Measurements from ENCODE around the gene PTDSS2.
A peak's percentile ranks its signal among the peaks of the same experiment; 100 is the strongest.
"Not testable (repeated sequence)": the region's sequence is repeated elsewhere in the genome, so short reads cannot be mapped to it uniquely, and the experiment has no call there.

PTDSS2 gene

DNA sequence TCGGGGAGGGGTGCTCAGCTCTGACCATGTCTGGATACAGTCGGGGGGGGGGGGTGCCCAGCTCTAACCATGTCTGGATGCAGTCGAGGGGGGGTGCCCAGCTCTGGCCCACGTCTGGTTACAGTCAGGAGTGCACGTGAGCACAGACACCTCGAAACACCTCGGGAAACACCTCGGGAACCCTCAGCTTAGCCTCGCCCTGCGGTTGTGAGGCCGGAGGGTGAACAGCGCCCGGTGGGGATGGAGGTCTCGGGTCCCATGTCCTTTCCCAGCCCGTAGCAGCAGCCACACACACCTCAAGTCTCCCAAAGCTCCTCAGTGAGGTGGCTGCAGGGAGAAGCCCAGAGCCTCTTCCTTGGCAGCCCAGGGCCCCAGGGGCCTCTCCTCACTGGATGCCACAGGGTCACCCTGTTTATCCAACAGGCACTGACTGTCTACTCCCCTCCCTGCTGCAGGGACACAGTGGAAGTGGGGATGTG is 37.4 kb upstream of the PTDSS2 start:
- no peak overlapping the region for H3K4me3 ChIP-seq (ENCODE audit: low read length)
- DNase-seq (ENCODE audit: low read depth, low spot score): no peak

- peak; percentile 47 for DNase-seq (ENCODE audit: low read depth, low spot score)
Observed at GRCh38 chr11:413120-414081, 36.7 kb upstream of the PTDSS2 start.

GRCh38 chr11:414318-414857 is 35.7 kb upstream of the PTDSS2 start:
- DNase-seq (ENCODE audit: low read depth, low spot score): peak; percentile 70
- peak overlapping the region; percentile 94 for H3K4me3 ChIP-seq (ENCODE audit: low read length)

More at GRCh38 chr11:413120-414081, 36.7 kb upstream of the PTDSS2 start:
- peak overlapping the region; percentile 94; the same call in 1 of the 2 replicates for H3K4me3 ChIP-seq (ENCODE audit: low read length)

- H3K4me3 ChIP-seq (ENCODE audit: low read length): peak overlapping the region; percentile 94
- DNase-seq (ENCODE audit: low read depth, low spot score): no peak
Observed at GRCh38 chr11:415640-416041, 34.4 kb upstream of the PTDSS2 start.

DNA sequence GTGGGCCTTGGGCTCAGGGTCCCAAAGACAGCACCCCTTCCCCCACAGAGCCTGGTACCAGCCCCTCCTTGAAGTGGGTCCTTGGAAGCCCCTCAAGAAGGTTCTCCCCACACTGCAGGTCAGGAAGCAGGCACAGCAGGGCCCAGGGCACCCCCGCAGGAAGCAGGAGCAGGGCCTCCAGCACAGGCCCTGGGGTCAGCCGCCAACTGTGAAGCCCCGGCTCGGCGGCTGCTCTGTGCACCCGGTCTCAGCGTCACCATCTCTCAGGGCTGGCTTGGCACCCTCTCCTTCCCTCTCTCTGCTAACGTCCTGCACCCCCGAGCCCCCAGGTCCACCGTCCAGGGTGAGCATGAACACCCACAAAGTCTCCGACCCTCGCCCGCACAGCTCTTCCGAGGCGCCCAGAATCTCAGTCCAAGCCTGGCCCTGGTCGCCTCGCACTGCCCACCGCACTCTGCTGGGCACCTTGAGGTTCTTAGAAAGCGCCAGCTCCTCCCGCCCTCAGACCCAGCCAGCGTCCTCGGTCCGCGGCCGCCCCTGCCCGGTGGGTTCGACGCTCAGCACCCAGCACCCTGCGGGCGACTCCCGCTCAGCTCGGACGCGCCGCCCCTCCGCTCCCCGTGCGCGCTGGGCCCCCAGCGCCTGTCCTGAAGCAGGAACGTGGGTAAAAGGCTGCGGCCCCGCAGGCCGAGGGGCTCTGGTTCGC is 33.9 kb upstream of the PTDSS2 start:
- peak overlapping the region; percentile 94 for H3K4me3 ChIP-seq (ENCODE audit: low read length)
- DNase-seq (ENCODE audit: low read depth, low spot score): no peak

DNA sequence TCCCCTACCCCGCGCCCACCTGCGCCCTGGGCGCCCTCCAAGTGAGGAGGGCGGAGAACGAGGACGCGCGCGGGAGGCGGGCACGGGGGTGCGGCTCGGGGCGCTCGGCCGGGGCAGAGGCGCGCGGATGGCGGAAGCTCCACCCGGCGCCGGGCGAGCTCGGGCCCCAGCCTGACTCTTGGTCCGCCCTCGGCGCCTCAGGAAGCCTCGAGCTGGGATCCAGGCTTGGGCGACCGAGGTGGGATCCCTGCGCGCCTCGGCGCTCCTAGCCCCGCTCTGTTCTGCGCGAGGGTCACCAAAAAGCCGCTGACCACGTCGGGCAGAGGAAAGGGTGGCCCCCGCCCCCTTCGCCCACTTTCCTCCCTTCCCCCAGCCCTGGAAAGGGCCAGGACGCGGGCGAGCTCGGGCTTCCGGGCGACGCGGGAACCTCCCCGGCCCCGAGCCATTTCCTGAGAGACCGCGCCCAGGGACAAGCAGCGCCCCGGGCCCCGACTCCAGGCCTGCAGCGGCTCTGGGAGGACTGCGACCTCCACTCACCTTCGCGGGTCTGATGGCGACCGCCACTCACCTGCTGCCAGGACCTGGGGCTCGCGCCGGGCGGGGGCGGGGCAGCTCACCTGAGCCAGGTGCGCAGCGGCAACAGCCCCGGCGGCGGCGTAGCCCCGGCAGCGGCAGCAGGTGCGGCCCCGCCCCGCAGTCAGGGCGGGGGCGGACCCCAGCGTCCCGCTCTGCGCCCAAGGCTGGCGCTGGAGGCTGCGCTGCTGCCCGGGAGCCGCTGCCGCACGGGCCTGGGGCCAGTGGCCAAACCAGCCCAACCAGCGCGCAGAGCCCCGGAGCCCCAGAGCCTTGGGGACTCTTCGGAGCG is 33.1 kb upstream of the PTDSS2 start:
- H3K4me3 ChIP-seq (ENCODE audit: low read length): no peak overlapping the region
- DNase-seq (ENCODE audit: low read depth, low spot score): no peak

DNA sequence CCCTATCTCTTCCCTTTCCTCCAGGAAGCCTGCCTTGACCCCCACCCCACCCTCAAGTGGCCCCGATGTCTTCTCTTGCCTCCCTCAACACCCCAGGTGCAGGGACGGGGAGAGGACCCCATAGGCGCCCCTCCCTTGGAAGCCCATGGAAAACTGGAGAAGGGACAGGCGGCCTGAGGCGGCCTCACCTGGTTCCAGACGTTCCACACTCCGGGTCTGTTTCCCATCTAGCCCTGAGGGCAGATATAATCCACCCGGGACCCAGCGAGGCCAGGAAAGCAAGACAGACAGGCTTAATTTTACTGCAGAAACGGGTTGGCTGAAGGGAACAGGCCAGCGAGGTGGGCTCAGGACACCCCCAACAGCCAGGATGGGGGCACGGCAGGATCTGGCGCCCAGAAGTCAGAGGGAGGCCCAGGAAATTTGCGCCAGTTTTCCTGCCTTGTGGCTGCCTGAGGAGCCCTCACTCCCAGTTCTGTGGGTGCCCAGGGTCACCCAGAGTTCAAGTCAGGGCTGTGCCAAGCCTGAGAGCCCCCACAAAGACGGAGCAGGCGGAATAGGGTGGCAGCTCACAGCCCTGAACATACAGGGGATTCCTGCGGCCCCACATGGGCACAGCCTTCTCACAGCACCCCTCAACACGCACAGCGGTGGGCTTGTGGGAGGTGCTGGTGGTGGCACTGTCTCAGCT is 32.3 kb upstream of the PTDSS2 start:
- no peak overlapping the region for H3K4me3 ChIP-seq (ENCODE audit: low read length)
- no peak for DNase-seq (ENCODE audit: low read depth, low spot score)

DNA sequence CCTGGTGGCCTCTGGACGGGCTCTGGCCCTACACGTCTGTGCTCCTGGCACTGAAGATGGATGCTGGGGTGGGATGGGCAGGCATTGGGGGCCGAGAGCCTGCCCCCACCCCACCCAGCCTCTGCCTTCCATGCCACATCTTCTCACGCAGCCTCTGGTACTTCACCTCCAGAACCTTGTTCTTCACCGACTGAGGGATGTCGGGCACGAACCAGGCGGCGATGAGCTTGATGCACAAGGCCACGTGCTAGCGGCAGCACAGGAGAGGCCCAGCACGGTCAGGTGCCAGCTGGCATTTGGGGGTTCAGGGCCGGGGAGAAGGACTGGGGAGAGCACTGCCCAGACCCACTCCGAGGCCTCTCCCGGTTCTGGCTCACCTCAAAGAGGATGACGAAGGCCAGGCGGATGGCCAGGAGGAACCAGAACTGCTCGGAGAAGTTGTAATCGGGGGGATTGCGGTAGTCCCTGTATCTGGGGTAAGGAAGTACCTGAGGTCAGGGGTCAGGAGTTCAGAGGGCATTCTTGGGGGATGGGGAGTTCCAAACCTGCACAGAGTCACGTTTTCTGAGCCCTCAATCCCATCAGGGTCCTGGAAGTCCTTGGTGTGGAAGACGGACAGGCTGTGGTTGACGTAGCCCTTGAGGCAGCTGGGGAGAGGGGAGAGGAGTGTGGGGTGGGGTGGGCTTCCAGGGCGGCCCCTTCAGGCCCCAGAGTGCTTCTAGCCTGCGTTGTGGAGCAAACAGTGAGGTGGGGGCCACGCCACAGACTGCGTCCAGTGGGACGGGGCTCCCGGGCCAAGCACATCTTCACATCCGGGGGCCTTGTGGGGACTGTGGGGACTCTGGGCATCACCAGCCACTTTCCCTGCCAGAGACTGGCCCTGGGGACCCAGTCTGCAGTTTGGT is 31.5 kb upstream of the PTDSS2 start:
- no peak overlapping the region for H3K4me3 ChIP-seq (ENCODE audit: low read length)
- DNase-seq (ENCODE audit: low read depth, low spot score): no peak

GRCh38 chr11:419248-420005 is 30.7 kb upstream of the PTDSS2 start:
- H3K4me3 ChIP-seq (ENCODE audit: low read length): no peak overlapping the region
- no peak for DNase-seq (ENCODE audit: low read depth, low spot score)

GRCh38 chr11:420054-420910 is 29.8 kb upstream of the PTDSS2 start:
- H3K4me3 ChIP-seq (ENCODE audit: low read length): no peak overlapping the region
- no peak for DNase-seq (ENCODE audit: low read depth, low spot score)

- no peak overlapping the region for H3K4me3 ChIP-seq (ENCODE audit: low read length)
- no peak for DNase-seq (ENCODE audit: low read depth, low spot score)
Observed at GRCh38 chr11:420911-421321, 29.2 kb upstream of the PTDSS2 start.

GRCh38 chr11:422249-422656 is 27.8 kb upstream of the PTDSS2 start:
- DNase-seq (ENCODE audit: low read depth, low spot score): no peak
- H3K4me3 ChIP-seq (ENCODE audit: low read length): no peak overlapping the region

GRCh38 chr11:424232-424631 is 25.8 kb upstream of the PTDSS2 start:
- no peak for DNase-seq (ENCODE audit: low read depth, low spot score)
- no peak overlapping the region for H3K4me3 ChIP-seq (ENCODE audit: low read length)

DNA sequence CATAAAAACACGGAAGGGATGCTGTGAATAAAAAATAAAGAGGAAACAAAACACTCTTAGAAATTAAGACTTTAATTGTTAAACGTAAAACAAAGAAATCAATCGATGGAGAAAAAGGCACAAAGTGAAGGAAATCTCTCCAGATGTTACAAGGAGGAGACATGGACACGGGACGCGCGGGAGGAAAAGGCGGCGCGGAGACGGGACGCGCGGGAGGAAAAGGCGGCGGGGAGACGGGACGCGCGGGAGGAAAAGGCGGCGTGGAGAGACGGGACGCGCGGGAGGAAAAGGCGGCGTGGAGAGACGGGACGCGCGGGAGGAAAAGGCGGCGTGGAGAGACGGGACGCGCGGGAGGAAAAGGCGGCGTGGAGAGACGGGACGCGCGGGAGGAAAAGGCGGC is 25.3 kb upstream of the PTDSS2 start:
- H3K4me3 ChIP-seq (ENCODE audit: low read length); DNase-seq (ENCODE audit: low read depth, low spot score): not testable (repeated sequence)

DNA sequence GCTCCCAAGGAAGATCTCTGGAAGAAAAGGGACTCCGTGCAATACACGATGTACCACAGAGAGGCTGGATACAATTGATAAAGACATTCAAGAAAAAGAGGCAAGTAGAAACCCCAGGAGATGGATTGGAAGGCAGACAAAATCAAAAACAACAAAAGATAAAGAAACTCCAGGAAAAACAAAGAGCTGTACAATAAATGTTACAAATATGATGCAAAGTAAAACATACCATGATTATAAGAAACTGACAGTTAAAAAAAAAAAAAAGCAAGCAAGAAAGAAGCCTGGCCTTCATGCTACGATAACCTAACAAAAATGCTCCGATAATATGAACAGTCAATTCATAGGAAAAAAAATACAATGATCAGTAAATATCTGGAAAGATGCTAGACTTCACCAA is 24.8 kb upstream of the PTDSS2 start:
- DNase-seq (ENCODE audit: low read depth, low spot score): no peak
- H3K4me3 ChIP-seq (ENCODE audit: low read length): no peak overlapping the region

- DNase-seq (ENCODE audit: low read depth, low spot score): no peak
- no peak overlapping the region for H3K4me3 ChIP-seq (ENCODE audit: low read length)
Observed at GRCh38 chr11:426851-427250, 23.2 kb upstream of the PTDSS2 start.

Data from Jurkat, Clone E6-1 (cell line).